Spinal cord (tissue), 10 donors: ENCODE measurements around the gene MPZL3. TPM values are rescaled to one million over a fixed set of nuclear protein-coding genes. Genes with fewer than 3 reads are reported as not detected.

Experiments used
- DNase-seq, 6 donors: peaks; one replicate each; pipeline versions ENCODE4 v3.0.0 to v3.0.0-alpha.2; 2013 to 2015; ENCODE audit warnings: low spot score in 6 of 6, low read depth in 4 of 6
- H3K27ac ChIP-seq: one replicate; pipeline ENCODE4 v1.5.1; 2013; ENCODE audit warnings: low read depth, low read length, control low read depth
- H3K27me3 ChIP-seq: one replicate; pipeline ENCODE4 v1.6.1; 2013; ENCODE audit warnings: low read length; ENCODE audit not compliant: control insufficient read depth, insufficient read depth
- H3K36me3 ChIP-seq: one replicate; pipeline ENCODE4 v1.6.1; 2013; ENCODE audit warnings: low read length; ENCODE audit not compliant: control insufficient read depth, insufficient read depth
- H3K4me1 ChIP-seq: one replicate; pipeline ENCODE4 v1.6.1; 2013; ENCODE audit warnings: low read length; ENCODE audit not compliant: control insufficient read depth, insufficient read depth
- H3K4me3 ChIP-seq: one replicate; pipeline ENCODE4 v1.5.1; 2013; ENCODE audit warnings: low read depth, low read length, control low read depth
- H3K9me3 ChIP-seq: one replicate; pipeline ENCODE4 v1.6.1; 2013; ENCODE audit warnings: low read length; ENCODE audit not compliant: control insufficient read depth, insufficient read depth
- WGBS: methylation state at CpG from one replicate; pipeline ENCODE4 v1.1.5; 2013; ENCODE audit warnings: missing lambda C conversion rate; ENCODE audit not compliant: insufficient coverage; 5-methylcytosine and 5-hydroxymethylcytosine counted together
- polyA plus RNA-seq, 2 donors: library from polyadenylated mRNA; unstranded; fragments of 120-200 nt; gene quantifications; one replicate each; pipeline ENCODE4 v1.2.1, GENCODE V29; 2013; ENCODE audit not compliant: insufficient read length in 2 of 2
- total RNA-seq, 2 donors: library from RNA; depleted of rRNA in 1 of 2; stranded (reverse); fragments of 120-200 nt in 1 of 2; fragments of >200 nt in 1 of 2; gene quantifications; one replicate each; pipeline versions ENCODE4 v1.2.3 to v1.2.4, GENCODE V29; 2013 to 2014
- donor health status: healthy.

MPZL3 gene
- total and polyA plus RNA-seq, 4 donors: 1.4 to 5.8 (median 2.9) TPM

GRCh38 chr11:118267486-118267885 lies 15.3 kb upstream of the MPZL3 start:
- WGBS: no CpG with 5 or more reads among the region's 4 CpGs

GRCh38 chr11:118265954-118266353 lies 13.8 kb upstream of the MPZL3 start:
- WGBS: no CpG with 5 or more reads among the region's 1 CpG
- H3K27me3 ChIP-seq: peaks cover 74% of the 10 kb centered on the region
- H3K36me3 ChIP-seq: no peaks in the 10 kb centered on the region

More at GRCh38 chr11:118267486-118267885, 15.3 kb upstream of the MPZL3 start:
- H3K27ac ChIP-seq: no peak overlapping the region
- H3K36me3 ChIP-seq: no peaks in the 10 kb centered on the region
- peaks cover 59% of the 10 kb centered on the region for H3K27me3 ChIP-seq
- H3K4me1 ChIP-seq: peaks cover 3% of the 10 kb centered on the region
- no peak for DNase-seq
- H3K4me3 ChIP-seq: no peak overlapping the region
- no peaks in the 10 kb centered on the region for H3K9me3 ChIP-seq

GRCh38 chr11:118264569-118265465 lies 12.7 kb upstream of the MPZL3 start:
- Histone ChIP-seq H3K4me3 (peak overlapping the region; percentile 39), H3K27ac (peak overlapping the region; percentile 21), H3K36me3 (no peaks in the 10 kb centered on the region), H3K4me1 (peaks cover 3% of the 10 kb centered on the region), H3K27me3 (peaks cover 79% of the 10 kb centered on the region), H3K9me3 (no peaks in the 10 kb centered on the region)
- 23% methylated on average over 10 of the region's 13 CpGs for WGBS
- DNase-seq: no peak

More at GRCh38 chr11:118265954-118266353, 13.8 kb upstream of the MPZL3 start:
- Histone ChIP-seq H3K4me3 (no peak overlapping the region), H3K27ac (no peak overlapping the region), H3K4me1 (peaks cover 3% of the 10 kb centered on the region), H3K9me3 (no peaks in the 10 kb centered on the region)
- peak in 1 of 6 donors; percentile 25 for DNase-seq

- DNase-seq: peak in 1 of 6 donors; percentile 46
- Histone ChIP-seq H3K27ac (peak within 1 kb of the TSS; percentile 21), H3K4me1 (peaks cover 3% of the 10 kb centered on the region), H3K9me3 (no peaks in the 10 kb centered on the region), H3K36me3 (no peaks in the 10 kb centered on the region), H3K4me3 (peak within 1 kb of the TSS; percentile 39), H3K27me3 (peaks cover 73% of the 10 kb centered on the region)
- WGBS: 5% methylated on average over 19 of the region's 19 CpGs
These were observed 11.8 kb upstream of the MPZL3 start, which contains the start of gene MPZL2 for GRCh38 chr11:118263695-118264568. Gene MPZL2 (minus strand): TSS chr11:118264297. CDS start chr11:118264153, 144 bp downstream.

- WGBS: 80% methylated on average over 1 of the region's 4 CpGs
- no peaks in the 10 kb centered on the region for H3K9me3 ChIP-seq
- peaks cover 69% of the 10 kb centered on the region for H3K27me3 ChIP-seq
- H3K27ac ChIP-seq: no peak overlapping the region
- H3K36me3 ChIP-seq: no peaks in the 10 kb centered on the region
- H3K4me1 ChIP-seq: peaks cover 3% of the 10 kb centered on the region
- peak overlapping the region; percentile 39 for H3K4me3 ChIP-seq
- DNase-seq: no peak
These were observed 10.9 kb upstream of the MPZL3 start for GRCh38 chr11:118263112-118263511.

- WGBS: 83% methylated on average over 2 of the region's 3 CpGs
- H3K27ac ChIP-seq: no peak overlapping the region
- no peaks in the 10 kb centered on the region for H3K36me3 ChIP-seq
- no peak overlapping the region for H3K4me3 ChIP-seq
- H3K27me3 ChIP-seq: peaks cover 53% of the 10 kb centered on the region
- peaks cover 3% of the 10 kb centered on the region for H3K4me1 ChIP-seq
- DNase-seq: no peak
- H3K9me3 ChIP-seq: no peaks in the 10 kb centered on the region
These were observed 8.2 kb upstream of the MPZL3 start for GRCh38 chr11:118260353-118260752.

GRCh38 chr11:118259138-118259537 lies 7.0 kb upstream of the MPZL3 start:
- WGBS: 100% methylated on average over 1 of the region's 1 CpG
- no peaks in the 10 kb centered on the region for H3K36me3 ChIP-seq
- H3K27ac ChIP-seq: no peak overlapping the region
- peaks cover 42% of the 10 kb centered on the region for H3K27me3 ChIP-seq
- H3K4me1 ChIP-seq: peaks cover 2% of the 10 kb centered on the region
- H3K9me3 ChIP-seq: no peaks in the 10 kb centered on the region
- no peak for DNase-seq
- H3K4me3 ChIP-seq: no peak overlapping the region

- Histone ChIP-seq H3K4me3 (no peak overlapping the region), H3K36me3 (no peaks in the 10 kb centered on the region), H3K4me1 (no peaks in the 10 kb centered on the region), H3K27me3 (peaks cover 34% of the 10 kb centered on the region), H3K9me3 (no peaks in the 10 kb centered on the region), H3K27ac (no peak overlapping the region)
- DNase-seq: no peak
- no CpG with 5 or more reads among the region's 1 CpG for WGBS
These were observed 6.2 kb upstream of the MPZL3 start for GRCh38 chr11:118258410-118258809.

GRCh38 chr11:118252688-118253087 lies 523 bp upstream of the MPZL3 start:
- H3K4me1 ChIP-seq: no peaks in the 10 kb centered on the region
- DNase-seq: no peak
- peaks cover 20% of the 10 kb centered on the region for H3K27me3 ChIP-seq
- WGBS: 25% methylated on average over 1 of the region's 3 CpGs
- H3K9me3 ChIP-seq: no peaks in the 10 kb centered on the region
- no peaks in the 10 kb centered on the region for H3K36me3 ChIP-seq
- no peak overlapping the region for H3K27ac ChIP-seq
- peak overlapping the region; percentile 81 for H3K4me3 ChIP-seq
